Natural killer cell treated with Interleukin-12 subunit alpha and Interleukin-12 subunit beta and Interleukin-15 and Interleukin-18, amount 100 ng/mL, for 72 hours (primary cell): ENCODE measurements around the gene PLAU. TPM values are rescaled to one million over a fixed set of nuclear protein-coding genes. Genes with fewer than 3 reads are reported as not detected.
"Not testable (repeated sequence)": the region's sequence is repeated elsewhere in the genome, so short reads cannot be mapped to it uniquely, and the experiment has no call there.

Source experiments
- ATAC-seq, 2 donors: fragments of 150-1000 bp; cut with Tn5 transposase in 1 of 2; sonication (Bioruptor Pico), chemical (Tn5 transposase) in 1 of 2; 2 replicates each; pipeline ENCODE4 v1.10.0; 2021
- DNase-seq: peaks from one replicate; pipeline ENCODE4 v3.0.0; 2022; ENCODE audit warnings: low spot score
- H3K27ac Mint-ChIP-seq, 2 donors: 1 replicate in 1 of 2; 2 replicates in 1 of 2; pipeline ENCODE4 v1.8.0; 2022; ENCODE audit warnings: mixed read lengths in 2 of 2, mild to moderate bottlenecking in 1 of 2, moderate library complexity in 1 of 2
- H3K27me3 Mint-ChIP-seq, 2 donors: 1 replicate in 1 of 2; 2 replicates in 1 of 2; pipeline ENCODE4 v1.8.0; 2022; ENCODE audit warnings: mixed read lengths in 2 of 2
- H3K36me3 Mint-ChIP-seq: one replicate; pipeline ENCODE4 v1.8.0; 2022; ENCODE audit warnings: mixed read lengths
- H3K4me1 Mint-ChIP-seq, 2 donors: 1 replicate in 1 of 2; 2 replicates in 1 of 2; pipeline ENCODE4 v1.8.0; 2022; ENCODE audit warnings: low read depth in 2 of 2, mixed read lengths in 2 of 2, mild to moderate bottlenecking in 1 of 2
- H3K4me3 Mint-ChIP-seq: one replicate; pipeline ENCODE4 v1.8.0; 2022; ENCODE audit warnings: mixed read lengths
- H3K9me3 Mint-ChIP-seq: 2 replicates; pipeline ENCODE4 v1.8.0; 2022; ENCODE audit warnings: mixed read lengths
- total RNA-seq, 2 donors: library from RNA; stranded (reverse); gene quantifications; one replicate each; pipeline ENCODE4 v1.2.3, GENCODE V29; 2022

Gene PLAU
- total RNA-seq, 2 donors from 2014 or later = not detected

DNA sequence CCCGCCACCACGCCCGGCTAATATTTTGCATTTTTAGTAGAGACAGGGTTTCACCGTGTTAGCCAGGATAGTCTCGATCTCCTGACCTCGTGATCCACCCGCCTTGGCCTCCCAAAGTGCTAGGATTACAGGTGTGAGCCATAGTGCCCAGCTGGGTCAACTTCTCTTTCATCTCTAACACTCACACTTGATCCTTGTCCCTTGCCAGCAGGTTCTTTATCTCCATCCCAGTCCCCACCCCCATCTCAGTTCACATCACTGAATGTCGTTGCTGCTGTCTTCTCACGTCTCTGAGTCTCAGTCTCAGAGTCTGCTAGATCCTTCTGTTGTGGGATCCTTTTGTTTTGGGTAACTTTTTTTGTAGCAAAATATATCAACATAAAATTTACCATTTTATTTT, 15.6 kb upstream of the PLAU start:
- Mint-ChIP-seq H3K27ac (peak overlapping the region in 1 of 2 donors; percentile 22), H3K4me1 (peaks cover 19 to 31% of the 10 kb centered on the region in 2 donors)
- not testable (repeated sequence) for ATAC-seq, H3K4me3 Mint-ChIP-seq, DNase-seq, H3K27me3 Mint-ChIP-seq, H3K9me3 Mint-ChIP-seq, H3K36me3 Mint-ChIP-seq

DNA sequence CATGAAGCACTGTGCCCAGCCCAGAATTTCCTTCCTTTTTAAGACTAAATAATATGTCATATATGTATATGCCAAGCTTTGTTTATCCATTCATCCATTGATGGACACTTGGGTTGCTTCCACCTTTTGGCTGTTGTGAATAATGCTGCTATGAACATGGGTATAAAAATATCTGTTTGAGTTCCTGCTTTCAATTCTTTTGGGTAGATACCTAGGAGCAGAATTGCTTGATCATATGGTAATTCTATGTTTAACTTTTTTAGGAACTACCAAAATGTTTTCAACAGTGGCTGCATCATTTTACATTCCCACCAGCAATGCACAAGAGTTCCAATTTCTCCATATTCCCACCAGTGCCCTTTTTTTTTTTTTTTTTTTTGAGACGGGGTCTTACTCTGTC, 13.2 kb upstream of the PLAU start:
- Mint-ChIP-seq H3K4me3 (no peak overlapping the region), H3K9me3 (no peaks in the 10 kb centered on the region), H3K27me3 (peaks cover 4 to 10% of the 10 kb centered on the region in 2 donors), H3K4me1 (peaks cover 19 to 37% of the 10 kb centered on the region in 2 donors), H3K27ac (no peak overlapping the region), H3K36me3 (no peaks in the 10 kb centered on the region)
- DNase-seq = no peak
- ATAC-seq = no peak

DNA sequence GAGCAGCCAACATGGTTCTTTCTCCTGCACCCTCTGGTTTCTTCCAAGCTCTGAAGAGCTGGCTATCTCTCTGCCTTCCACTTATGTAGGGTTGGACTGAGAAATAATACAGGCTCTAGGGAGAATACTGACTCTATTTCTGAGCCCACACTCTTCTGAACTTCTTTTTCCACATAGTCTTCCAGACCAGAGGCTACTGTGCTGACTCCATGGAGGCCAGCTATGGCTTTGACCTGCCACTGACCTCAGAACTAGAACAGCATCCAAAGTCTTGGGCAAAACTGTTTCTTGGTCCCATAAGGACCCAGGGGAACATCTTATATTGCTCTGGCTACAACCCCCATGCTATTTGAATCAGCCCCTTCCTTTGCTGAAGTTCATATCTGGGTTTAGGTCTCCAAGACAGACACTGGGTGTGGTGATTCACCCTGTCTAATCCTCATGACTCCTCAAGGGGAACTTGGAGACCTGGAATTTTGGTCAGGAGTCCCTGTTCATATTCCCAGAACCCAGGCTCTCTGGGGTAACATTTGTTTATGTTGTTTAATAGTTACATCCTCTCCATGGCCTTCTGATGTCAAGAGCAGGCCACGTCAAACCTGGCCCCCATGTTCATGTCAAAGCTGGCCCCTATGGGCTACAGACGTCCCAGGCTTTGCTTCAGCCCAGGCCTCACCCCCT, 12.1 kb upstream of the PLAU start:
- Mint-ChIP-seq H3K9me3 (no peaks in the 10 kb centered on the region), H3K27ac (peak overlapping the region in 1 of 2 donors; percentile 24), H3K36me3 (no peaks in the 10 kb centered on the region), H3K4me3 (no peak overlapping the region), H3K4me1 (peaks cover 14 to 26% of the 10 kb centered on the region in 2 donors), H3K27me3 (peaks cover 4 to 8% of the 10 kb centered on the region in 2 donors)
- ATAC-seq (no peak), DNase-seq (no peak)

DNA sequence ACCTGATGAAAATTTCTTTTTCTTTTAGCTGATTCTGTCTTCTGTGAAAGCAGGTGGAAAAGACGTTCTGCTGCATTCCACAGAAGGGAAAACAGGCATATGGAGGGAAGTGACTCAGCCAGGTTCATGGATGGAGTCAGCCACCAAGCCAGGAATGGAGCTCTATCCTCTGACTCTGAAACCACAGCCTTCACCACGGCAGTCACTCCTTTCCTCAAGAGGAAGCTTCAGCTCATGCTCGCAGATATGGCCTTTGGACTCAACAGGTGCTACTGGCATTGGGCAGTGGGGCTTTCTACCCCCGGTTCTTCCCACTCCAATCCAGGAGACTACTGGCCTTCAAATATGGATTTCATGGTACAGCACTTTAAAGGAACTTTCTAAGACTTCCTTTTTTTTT, 11.5 kb upstream of the PLAU start:
- Mint-ChIP-seq H3K27me3 (peaks cover 4 to 8% of the 10 kb centered on the region in 2 donors), H3K9me3 (no peaks in the 10 kb centered on the region), H3K4me1 (peaks cover 9 to 21% of the 10 kb centered on the region in 2 donors), H3K27ac (no peak overlapping the region), H3K4me3 (no peak overlapping the region), H3K36me3 (no peaks in the 10 kb centered on the region)
- DNase-seq = no peak
- no peak for ATAC-seq

DNA sequence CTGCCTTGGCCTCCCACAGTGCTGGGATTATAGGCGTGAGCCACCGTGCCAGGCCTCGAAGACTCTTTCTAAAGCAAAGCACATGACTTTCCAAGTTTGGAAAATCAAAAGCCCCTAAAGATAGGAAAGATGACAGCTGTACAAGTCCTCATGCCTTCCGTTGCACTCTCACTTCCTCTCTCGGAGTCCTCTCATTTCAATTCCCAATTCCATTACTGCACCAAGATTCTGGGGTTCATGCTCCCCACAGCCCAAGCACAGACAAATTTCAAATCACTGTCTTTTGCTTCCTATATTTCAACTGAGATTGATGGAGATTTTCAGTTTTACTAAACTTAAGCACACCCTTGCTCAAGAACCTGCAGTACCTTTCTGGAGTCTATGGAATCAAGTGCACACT, 10.9 kb upstream of the PLAU start:
- H3K4me1 Mint-ChIP-seq = peaks cover 3 to 16% of the 10 kb centered on the region in 2 donors
- peaks cover 4 to 8% of the 10 kb centered on the region in 2 donors for H3K27me3 Mint-ChIP-seq
- no peaks in the 10 kb centered on the region for H3K9me3 Mint-ChIP-seq
- no peak overlapping the region for H3K4me3 Mint-ChIP-seq
- no peaks in the 10 kb centered on the region for H3K36me3 Mint-ChIP-seq
- DNase-seq (no peak), ATAC-seq (no peak)
- H3K27ac Mint-ChIP-seq = no peak overlapping the region

DNA sequence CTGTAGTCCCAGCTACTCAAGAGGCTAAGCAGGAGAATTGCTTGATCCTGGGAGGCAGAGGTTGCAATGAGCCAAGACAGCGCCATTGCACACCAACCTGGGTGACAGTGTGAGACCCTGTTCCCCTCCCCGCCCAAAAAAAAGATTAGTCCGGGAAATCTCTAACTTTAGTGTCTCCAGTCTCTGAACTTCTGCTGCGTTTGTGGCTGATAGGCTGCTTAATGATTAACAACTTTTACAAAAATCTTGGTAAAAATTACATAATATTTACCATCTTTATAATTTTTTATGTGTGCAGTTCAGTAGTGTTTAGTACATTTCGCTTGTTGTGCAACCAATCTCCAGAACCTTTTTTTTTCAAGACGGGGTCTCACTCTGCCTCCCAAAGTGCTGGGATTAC, 9.7 kb upstream of the PLAU start:
- H3K9me3 Mint-ChIP-seq = no peaks in the 10 kb centered on the region
- H3K4me1 Mint-ChIP-seq = peaks cover 0 to 11% of the 10 kb centered on the region in 2 donors

DNA sequence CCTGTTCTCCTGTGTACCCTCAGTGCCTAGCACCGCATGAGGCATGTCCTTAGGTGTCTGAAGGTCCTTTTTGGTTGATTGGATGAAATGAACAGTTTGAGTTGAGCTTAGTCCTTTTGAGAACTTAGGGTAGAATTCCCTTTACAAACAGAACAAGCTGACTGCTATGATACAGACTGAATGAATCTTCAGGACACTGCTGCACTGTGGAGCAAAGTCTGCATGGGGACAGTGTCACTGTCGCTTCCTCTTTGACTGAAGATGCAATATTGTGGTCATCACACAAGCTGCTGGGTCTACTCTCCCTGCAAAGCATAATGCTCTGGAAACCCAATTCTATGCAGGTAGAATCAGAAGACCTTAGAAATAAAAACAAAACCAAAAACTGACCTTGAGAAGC, 8.6 kb upstream of the PLAU start:
- ATAC-seq (no peak), DNase-seq (no peak)
- H3K4me1 Mint-ChIP-seq = peaks cover 0 to 11% of the 10 kb centered on the region in 2 donors
- peaks cover 8 to 11% of the 10 kb centered on the region in 2 donors for H3K27me3 Mint-ChIP-seq
- H3K36me3 Mint-ChIP-seq = no peaks in the 10 kb centered on the region
- H3K4me3 Mint-ChIP-seq = no peak overlapping the region
- no peak overlapping the region for H3K27ac Mint-ChIP-seq
- no peaks in the 10 kb centered on the region for H3K9me3 Mint-ChIP-seq

More for the DNA sequence above, 9.7 kb upstream of the PLAU start:
- Mint-ChIP-seq H3K27ac (no peak overlapping the region), H3K27me3 (peaks cover 8 to 11% of the 10 kb centered on the region in 2 donors), H3K4me3 (no peak overlapping the region), H3K36me3 (no peaks in the 10 kb centered on the region)
- ATAC-seq = no peak
- no peak for DNase-seq

DNA sequence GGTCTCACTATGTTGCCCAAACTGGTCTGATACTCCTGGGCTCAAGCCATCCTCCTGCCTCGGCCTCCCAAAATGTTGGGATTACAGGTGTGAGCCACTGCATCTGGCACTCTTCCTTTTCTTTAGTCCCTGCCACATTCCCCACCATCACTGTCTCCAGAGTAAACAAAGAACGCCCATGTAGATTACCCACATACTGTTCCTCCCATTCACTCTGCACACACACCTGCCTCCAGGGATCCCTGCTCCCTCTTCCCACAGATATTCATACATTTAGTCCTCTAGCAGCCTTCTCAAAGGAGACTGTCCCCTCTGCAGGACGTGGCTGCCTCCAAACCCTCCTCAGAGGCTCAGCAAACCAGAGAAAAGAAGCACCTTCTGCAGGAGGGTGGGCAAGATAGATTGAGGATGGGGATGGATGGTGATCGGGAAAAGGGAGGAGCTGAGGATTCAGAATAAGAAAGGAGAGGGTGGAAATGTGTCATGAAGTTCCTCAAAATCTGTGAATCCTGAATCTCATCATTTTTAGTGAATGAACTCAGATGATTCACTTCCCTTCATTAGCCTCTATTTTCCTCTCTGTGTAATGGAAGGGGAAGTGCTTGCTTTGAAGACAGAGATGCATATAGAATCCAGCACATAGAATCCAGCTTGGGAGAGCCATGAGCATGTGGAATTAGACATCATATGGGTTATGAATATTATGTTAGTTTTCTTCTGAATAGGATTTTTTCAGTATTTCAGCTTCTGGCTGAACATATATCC, 5.5 kb upstream of the PLAU start:
- ATAC-seq (no peak), DNase-seq (no peak)
- Mint-ChIP-seq H3K4me3 (no peak overlapping the region), H3K27ac (no peak overlapping the region), H3K36me3 (no peaks in the 10 kb centered on the region), H3K4me1 (peaks cover 18 to 29% of the 10 kb centered on the region in 2 donors), H3K27me3 (peaks cover 13 to 14% of the 10 kb centered on the region in 2 donors), H3K9me3 (no peaks in the 10 kb centered on the region)

DNA sequence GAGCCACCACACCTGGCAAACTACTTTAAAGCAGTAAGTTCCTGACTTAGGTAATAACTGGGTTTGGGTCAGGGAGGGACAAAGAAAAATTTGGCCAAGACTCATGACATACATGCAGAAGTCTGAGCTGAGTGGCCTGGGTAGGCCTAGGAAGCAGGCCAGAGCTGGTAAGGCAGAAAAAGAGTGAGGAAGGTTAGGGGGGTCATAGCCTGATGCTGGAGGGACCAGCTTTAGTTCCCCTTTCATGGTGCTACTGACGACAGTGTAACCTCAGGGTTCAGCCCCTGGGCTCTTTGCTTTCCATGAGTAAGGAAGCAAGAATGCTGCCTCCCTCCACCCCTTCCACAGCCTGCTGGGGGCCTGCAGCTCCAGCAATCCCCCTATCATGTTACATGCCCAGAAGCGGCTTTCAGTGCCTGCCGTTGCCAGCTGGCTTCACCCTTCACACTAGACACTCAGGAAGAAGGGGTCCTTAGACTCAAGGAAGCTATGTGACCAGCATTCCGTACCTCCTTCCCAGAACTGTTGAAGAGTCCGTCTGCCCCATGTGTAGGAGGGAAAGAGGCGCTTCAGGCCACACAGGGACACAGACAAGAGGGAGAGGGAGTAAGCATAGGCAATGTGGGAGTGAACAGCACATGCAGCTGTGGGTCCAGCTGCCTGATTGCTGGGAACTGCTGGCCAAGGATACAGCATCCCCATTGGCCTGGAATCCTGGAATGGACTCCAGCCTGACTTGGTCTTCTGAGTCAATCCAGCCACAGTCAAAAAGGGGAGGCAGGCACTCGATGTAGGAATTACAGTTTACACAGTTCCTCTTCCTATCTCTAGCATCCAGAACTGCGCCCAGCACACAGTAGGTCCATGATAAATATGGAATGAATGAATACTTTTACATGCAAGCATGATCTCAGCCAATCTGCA, 4.1 kb upstream of the PLAU start:
- Mint-ChIP-seq H3K4me3 (no peak overlapping the region), H3K4me1 (peaks cover 27 to 38% of the 10 kb centered on the region in 2 donors), H3K9me3 (no peaks in the 10 kb centered on the region), H3K36me3 (no peaks in the 10 kb centered on the region), H3K27me3 (peaks cover 21% of the 10 kb centered on the region in 2 donors), H3K27ac (no peak overlapping the region)
- ATAC-seq = no peak
- DNase-seq = no peak

DNA sequence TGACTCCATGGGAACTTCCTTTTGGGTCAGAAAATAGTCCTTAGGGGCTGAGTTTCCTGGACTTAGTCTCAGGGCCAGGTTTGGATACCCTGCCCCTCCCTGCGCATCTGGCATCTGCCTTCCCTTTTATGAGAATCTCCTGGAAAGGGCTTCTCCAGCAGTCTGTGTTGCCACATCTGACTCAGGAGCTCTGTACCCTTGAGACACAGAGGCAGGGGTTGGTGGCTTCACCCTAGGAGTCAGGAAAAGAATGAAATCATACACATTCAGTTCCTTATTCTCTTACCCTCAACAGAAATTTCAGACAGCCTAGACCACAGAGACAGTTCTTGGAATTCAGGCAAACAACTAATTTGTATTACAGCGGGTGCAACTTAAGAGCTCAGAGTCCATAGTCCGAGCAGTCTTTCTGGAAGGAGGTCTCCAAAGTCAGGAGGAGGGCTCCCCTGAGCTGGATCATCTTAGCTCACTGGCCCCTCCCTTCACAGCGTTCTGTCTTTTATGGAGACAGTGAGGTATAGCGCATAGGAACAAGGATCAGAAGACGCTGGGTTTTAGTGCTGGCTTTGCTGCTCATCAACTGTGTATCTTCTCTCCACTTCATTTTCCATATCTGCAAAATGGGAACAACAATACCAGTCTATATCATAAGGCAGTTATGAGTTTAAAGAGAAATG, 3.0 kb upstream of the PLAU start:
- ATAC-seq (no peak), DNase-seq (no peak)
- Mint-ChIP-seq H3K4me3 (peak overlapping the region; percentile 45), H3K9me3 (no peaks in the 10 kb centered on the region), H3K27ac (peak overlapping the region in 1 of 2 donors; percentile 64), H3K36me3 (no peaks in the 10 kb centered on the region), H3K4me1 (peaks cover 30 to 33% of the 10 kb centered on the region in 2 donors), H3K27me3 (peaks cover 18 to 19% of the 10 kb centered on the region in 2 donors)

DNA sequence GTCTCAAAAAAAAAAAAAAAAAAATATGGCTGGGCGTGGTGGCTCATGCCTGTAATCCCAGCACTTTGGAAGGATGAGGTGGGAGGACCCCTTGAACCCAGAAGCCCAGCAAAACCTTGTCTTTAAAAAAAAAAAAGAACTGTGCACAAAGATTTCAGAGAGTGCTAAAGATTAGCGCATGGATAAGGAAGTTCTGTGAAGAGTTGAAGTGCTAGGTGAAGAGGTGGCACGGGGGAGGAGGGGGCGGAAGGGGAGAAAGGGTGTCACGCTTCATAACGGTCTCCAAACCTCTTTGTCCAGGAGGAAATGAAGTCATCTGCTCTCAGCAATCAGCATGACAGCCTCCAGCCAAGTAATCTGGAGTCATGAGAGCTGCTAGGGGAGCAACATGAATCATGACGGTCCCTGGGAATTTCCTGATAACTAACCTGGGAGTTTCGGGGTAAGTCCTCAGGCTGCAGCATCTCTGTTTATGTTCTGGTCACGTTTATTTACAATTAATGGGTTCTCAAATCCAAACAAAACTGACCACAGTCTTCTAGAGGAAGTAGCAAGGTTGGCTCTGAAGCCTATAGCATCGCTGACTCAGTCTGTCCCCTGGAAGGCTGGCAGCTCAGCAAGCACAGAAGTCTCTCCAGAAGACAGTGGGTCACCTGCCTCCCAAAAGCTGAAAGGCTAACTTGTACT, 1.9 kb upstream of the PLAU start:
- ATAC-seq (peak; percentile 84 to 87), DNase-seq (peak; percentile 75)
- Mint-ChIP-seq H3K27ac (peak overlapping the region; percentile 28 to 64), H3K27me3 (peaks cover 25 to 26% of the 10 kb centered on the region in 2 donors), H3K4me3 (peak overlapping the region; percentile 45), H3K36me3 (no peaks in the 10 kb centered on the region), H3K9me3 (no peaks in the 10 kb centered on the region), H3K4me1 (peaks cover 33% of the 10 kb centered on the region in 2 donors)

DNA sequence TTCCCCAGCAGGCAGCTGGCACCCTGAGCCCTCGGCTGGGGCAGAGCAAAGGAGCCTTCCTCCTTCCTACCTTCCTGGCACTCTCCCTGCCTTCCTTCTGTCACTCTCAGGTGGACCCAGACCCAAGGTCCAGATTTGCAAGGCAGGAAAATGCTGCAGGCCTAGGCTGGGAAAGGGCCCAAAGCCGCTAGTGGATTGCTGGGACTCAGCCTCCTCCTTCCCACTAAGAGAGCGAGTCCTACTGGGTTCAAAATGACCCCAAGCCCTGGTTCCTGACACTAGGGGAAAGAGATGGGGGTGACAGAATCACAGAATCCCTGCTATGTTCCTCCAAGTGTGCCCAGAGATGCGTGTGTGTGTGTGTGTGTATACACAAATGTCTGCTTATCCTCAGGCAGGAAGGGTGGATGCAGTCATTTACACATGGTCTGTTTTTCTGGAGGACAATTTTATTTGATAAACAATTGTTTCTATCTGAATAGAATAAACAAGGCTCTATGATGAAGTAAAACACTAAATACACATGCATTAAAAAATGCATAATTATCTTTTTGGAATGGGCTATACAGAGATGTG, 1.3 kb upstream of the PLAU start:
- no peak for ATAC-seq
- peaks cover 26 to 27% of the 10 kb centered on the region in 2 donors for H3K27me3 Mint-ChIP-seq
- DNase-seq = no peak
- H3K36me3 Mint-ChIP-seq = no peaks in the 10 kb centered on the region
- peaks cover 33 to 34% of the 10 kb centered on the region in 2 donors for H3K4me1 Mint-ChIP-seq
- peak overlapping the region; percentile 45 for H3K4me3 Mint-ChIP-seq
- peak overlapping the region; percentile 28 to 64 for H3K27ac Mint-ChIP-seq
- H3K9me3 Mint-ChIP-seq = no peaks in the 10 kb centered on the region
